H54 (cell line): Measurements from ENCODE around the gene MGLL.

Source experiments
- DNase-seq: peaks from one replicate; pipeline ENCODE4 v3.0.0; 2011; ENCODE audit warnings: low spot score, mixed read lengths; ENCODE audit not compliant: insufficient read length
- FAIRE-seq: peaks from 3 replicates; lab custom pipeline; 2011; peaks lifted over from hg19 to GRCh38; lab: Jason Lieb, UNC
- POLR2A ChIP-seq: IDR thresholded peaks from 2 replicates; pipeline ENCODE4 v1.6.1; 2011; ENCODE audit warnings: low read depth, mild to moderate bottlenecking, low read length

MGLL gene

DNA sequence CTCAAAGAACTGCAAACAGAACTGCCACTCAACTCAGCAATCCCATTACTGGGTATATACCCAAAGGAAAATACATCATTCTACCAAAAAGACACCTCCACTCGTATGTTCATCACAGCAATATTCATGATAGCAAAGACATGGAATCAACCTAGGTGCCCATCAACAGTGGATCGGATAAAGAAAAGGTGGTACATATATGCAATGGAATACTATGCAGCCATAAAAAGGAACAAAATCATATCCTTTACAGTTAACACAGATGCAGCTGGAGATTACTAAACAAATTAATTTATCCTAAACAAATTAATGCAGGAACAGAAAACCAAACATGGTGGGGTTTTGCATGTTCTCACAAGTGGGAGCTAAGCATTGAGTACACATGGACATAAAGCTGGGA, 27.3 kb downstream of the MGLL start:
- FAIRE-seq (no peak), DNase-seq (no peak)
- TF ChIP-seq POLR2A = no peak

DNA sequence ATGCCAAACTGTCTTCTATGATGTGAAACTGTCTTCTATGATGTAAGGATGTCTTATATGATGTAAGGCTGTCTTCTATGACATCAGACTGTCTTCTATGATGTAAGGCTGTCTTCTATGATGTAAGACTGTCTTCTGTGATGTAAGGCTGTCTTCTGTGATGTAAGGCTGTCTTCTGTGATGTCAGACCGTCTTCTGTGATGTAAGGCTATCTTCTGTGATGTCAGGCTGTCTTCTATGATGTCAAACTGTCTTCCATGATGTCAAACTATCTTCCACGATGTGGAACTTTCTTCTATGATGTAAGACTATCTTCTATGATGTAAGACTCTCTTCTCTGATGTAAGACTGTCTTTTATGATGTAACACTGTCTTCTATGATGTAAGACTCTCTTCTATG, 27.9 kb downstream of the MGLL start:
- DNase-seq = no peak
- no peak for FAIRE-seq
- TF ChIP-seq POLR2A = no peak

- DNase-seq (no peak), FAIRE-seq (no peak)
- no peak for TF ChIP-seq POLR2A
Observed at GRCh38 chr3:127792541-127793292, 29.6 kb downstream of the MGLL start.

GRCh38 chr3:127791221-127791913, 30.9 kb downstream of the MGLL start:
- no peak for DNase-seq
- FAIRE-seq = no peak

DNA sequence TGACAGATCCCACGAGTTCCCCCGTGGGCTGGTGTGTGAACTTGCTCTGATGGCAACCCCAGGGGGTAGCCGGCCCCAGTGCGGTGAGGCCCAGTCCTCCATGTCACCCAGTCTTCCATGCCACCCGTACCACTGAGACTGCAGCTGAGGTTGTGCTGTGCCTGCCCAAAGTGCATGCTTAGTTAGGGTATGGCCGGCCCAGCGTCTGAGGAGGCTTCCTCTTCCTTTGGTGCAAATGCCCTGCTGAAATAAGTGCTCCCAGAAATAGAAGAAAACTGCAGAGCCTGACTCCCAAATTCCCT, 31.5 kb downstream of the MGLL start:
- no peak for TF ChIP-seq POLR2A
- no peak for FAIRE-seq
- DNase-seq = no peak

More at GRCh38 chr3:127791221-127791913, 30.9 kb downstream of the MGLL start:
- no peak for TF ChIP-seq POLR2A

GRCh38 chr3:127789990-127790881, 32.1 kb downstream of the MGLL start:
- no peak for FAIRE-seq
- no peak for DNase-seq
- no peak for TF ChIP-seq POLR2A

GRCh38 chr3:127789051-127789450, 33.3 kb downstream of the MGLL start:
- FAIRE-seq = no peak
- no peak for TF ChIP-seq POLR2A
- DNase-seq = no peak

GRCh38 chr3:127788451-127788909, 33.8 kb downstream of the MGLL start:
- FAIRE-seq = no peak
- DNase-seq = no peak
- no peak for TF ChIP-seq POLR2A

DNA sequence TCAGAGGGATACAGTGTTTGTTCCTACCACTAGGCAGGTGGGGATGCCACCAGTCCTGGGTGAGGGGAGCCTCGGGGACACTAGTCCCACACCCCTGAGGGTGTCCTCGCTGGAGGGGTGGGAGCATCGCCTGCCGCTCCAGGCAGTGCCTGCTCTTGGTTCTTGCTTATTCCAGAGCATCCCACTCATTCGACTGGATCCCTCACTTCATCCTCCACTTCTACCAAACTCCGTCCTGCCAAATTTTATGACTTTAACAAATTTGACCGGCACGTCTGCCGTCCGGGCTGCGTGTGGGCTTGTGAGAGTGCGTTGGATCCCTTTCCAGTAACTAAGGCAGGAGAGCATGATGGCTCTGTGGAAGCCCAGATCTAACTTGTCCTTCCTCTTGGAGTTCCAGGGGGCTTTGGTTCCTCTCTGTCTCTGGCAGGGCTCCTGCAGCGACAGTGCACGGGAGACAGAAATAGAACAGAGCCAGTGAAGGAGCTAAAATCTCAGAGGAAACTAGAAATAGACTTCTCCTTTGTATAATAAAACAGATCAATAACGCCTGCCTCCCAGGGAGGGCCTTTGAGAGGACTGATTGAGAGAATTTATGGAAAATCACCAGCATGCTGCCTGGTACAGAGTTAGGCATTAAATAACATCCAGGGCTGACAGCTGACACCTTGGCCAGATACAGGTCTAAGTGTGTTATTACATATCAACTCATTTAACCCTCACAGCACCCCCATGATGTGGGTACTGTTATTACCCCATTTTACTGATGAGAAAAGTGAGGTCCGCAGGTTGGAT, 34.5 kb downstream of the MGLL start:
- DNase-seq (no peak), FAIRE-seq (no peak)
- no peak for TF ChIP-seq POLR2A

DNA sequence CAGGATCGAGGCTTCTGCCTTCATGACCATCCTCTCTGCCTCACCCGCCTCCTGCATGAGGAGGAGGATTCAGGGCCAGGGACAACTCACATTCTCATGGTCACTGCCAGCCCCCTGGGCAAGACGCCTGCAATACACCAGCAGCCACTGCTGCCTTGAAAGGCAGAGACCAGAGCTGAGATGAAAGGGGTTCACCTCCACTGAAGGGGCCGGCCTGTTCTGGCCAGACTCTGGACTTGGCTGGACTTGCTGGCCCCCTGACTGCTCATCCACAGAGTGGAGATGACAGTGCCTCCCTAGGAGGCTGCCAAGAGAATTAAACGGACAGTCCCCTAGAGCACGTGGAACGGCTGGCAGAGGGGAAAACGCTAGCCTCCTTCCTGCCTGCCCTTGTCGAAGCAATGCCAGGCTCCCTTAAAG, 35.2 kb downstream of the MGLL start:
- FAIRE-seq = no peak
- no peak for DNase-seq
- TF ChIP-seq POLR2A = no peak

GRCh38 chr3:127786353-127787070, 35.8 kb downstream of the MGLL start:
- no peak for DNase-seq
- no peak for TF ChIP-seq POLR2A
- no peak for FAIRE-seq

DNA sequence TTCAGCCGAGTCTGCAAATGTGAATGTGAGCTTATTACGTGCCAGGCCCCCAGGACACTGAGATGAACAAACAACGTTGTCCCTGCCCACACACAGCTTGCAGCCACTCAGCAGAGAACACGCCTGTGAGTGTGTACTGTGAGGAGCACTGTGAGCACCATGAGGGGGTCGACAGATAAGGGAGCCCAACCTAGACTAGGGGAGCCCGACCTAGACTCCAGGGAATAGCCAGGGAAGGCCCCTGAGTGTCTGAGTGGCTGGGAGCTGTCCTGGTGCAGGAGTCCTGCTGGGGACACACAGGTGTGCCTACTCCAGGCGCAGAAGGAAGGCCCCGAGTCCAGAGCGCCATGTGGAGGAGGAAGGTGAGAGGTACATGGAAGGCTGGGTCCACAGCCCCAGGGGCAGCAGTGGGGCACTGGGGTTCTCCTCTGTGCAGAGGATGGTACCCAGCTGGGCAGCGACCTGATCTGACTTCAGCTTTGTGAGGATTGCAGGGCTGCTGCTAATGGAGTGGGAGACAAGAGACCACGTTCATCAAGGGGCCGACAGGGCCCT, 36.5 kb downstream of the MGLL start:
- FAIRE-seq (no peak), DNase-seq (no peak)
- TF ChIP-seq POLR2A = no peak
